GM23338 (cell line): Measurements from ENCODE around the gene RXFP1. TPM values are rescaled to one million over a fixed set of nuclear protein-coding genes. Genes with fewer than 3 reads are reported as not detected.

ENCODE experiments used
- ATAC-seq: fragments of 200-7000 bp; cut with Tn5 transposase; 3 replicates; pipeline ENCODE4 v1.9.1; 2020
- DNase-seq: peaks from one replicate; pipeline ENCODE4 v3.0.0-alpha.2; 2015; ENCODE audit warnings: low spot score
- H2AFZ ChIP-seq: fragments of 200-600 bp; sonication (generic); 2 replicates; pipeline ENCODE4 v1.8.0; 2016; ENCODE audit warnings: antibody characterized with exemption, mild to moderate bottlenecking, moderate library complexity
- H3F3A ChIP-seq: fragments of 200-600 bp; sonication (generic); replicated peaks from 2 replicates; pipeline ENCODE4 v1.8.0; 2017; ENCODE audit warnings: antibody characterized with exemption, mixed run types, low read depth
- H3K27ac ChIP-seq: fragments of 200-600 bp; sonication (generic); 2 replicates; pipeline ENCODE4 v1.6.1; 2016; ENCODE audit warnings: low read depth
- H3K27me3 ChIP-seq: fragments of 200-600 bp; sonication (generic); 2 replicates; pipeline ENCODE4 v1.8.0; 2016; ENCODE audit warnings: mild to moderate bottlenecking, mixed run types, moderate library complexity; ENCODE audit not compliant: insufficient read depth
- H3K36me3 ChIP-seq: fragments of 200-600 bp; sonication (generic); 2 replicates; pipeline ENCODE4 v1.8.0; 2016; ENCODE audit warnings: mild to moderate bottlenecking; ENCODE audit not compliant: insufficient read depth
- H3K4me1 ChIP-seq: fragments of 200-600 bp; sonication (generic); 2 replicates; pipeline ENCODE4 v1.8.0; 2016; ENCODE audit warnings: mild to moderate bottlenecking, moderate library complexity; ENCODE audit not compliant: insufficient read depth
- H3K4me2 ChIP-seq: fragments of 200-600 bp; sonication (generic); 2 replicates; pipeline ENCODE4 v1.7.1; 2017; ENCODE audit warnings: mixed run types
- H3K4me3 ChIP-seq: fragments of 200-600 bp; sonication (generic); 2 replicates; pipeline ENCODE4 v1.6.1; 2016; ENCODE audit warnings: mixed run types
- H3K79me2 ChIP-seq: fragments of 200-600 bp; sonication (generic); replicated peaks from 2 replicates; pipeline ENCODE4 v1.8.0; 2017; ENCODE audit warnings: mild to moderate bottlenecking; ENCODE audit not compliant: insufficient read depth
- H3K9me2 ChIP-seq: fragments of 200-600 bp; sonication (generic); 2 replicates; pipeline ENCODE4 v1.8.0; 2017; ENCODE audit not compliant: insufficient read depth
- H4K20me1 ChIP-seq: fragments of 200-600 bp; sonication (generic); replicated peaks from 2 replicates; pipeline ENCODE4 v1.8.0; 2017; ENCODE audit warnings: mild to moderate bottlenecking; ENCODE audit not compliant: insufficient read depth
- H3K27ac Mint-ChIP-seq: 2 replicates; pipeline ENCODE4 v1.8.0; 2020; ENCODE audit warnings: inconsistent platforms, mild to moderate bottlenecking, moderate library complexity, mixed read lengths
- H3K27me3 Mint-ChIP-seq: 3 replicates; pipeline ENCODE4 v1.8.0; 2022; ENCODE audit warnings: low read depth, mild to moderate bottlenecking, moderate library complexity, mixed read lengths, inconsistent platforms; ENCODE audit not compliant: insufficient read depth, poor library complexity
- H3K36me3 Mint-ChIP-seq: 3 replicates; pipeline ENCODE4 v1.8.0; 2021; ENCODE audit warnings: low read depth, mild to moderate bottlenecking, inconsistent platforms, moderate library complexity, mixed read lengths
- H3K4me1 Mint-ChIP-seq: 3 replicates; pipeline ENCODE4 v1.8.0; 2020; ENCODE audit warnings: mild to moderate bottlenecking, inconsistent platforms, mixed read lengths
- H3K4me3 Mint-ChIP-seq: 3 replicates; pipeline ENCODE4 v1.8.0; 2021; ENCODE audit warnings: moderate library complexity, mild to moderate bottlenecking, inconsistent platforms, mixed read lengths
- H3K9me3 Mint-ChIP-seq: 3 replicates; pipeline ENCODE4 v1.8.0; 2020; ENCODE audit warnings: moderate library complexity, mild to moderate bottlenecking, inconsistent platforms, mixed read lengths
- CREB1 ChIP-seq: fragments of 250-450 bp; sonication (Bioruptor Pico); IDR thresholded peaks from 2 replicates; pipeline ENCODE4 v1.5.0; 2020; ENCODE audit warnings: low read depth, mild to moderate bottlenecking, moderate library complexity
- CTCF ChIP-seq, 2 experiments: fragments of 200-600 bp in 1 of 2; sonication (generic) in 1 of 2; conservative IDR thresholded peaks; 2 replicates each; pipeline versions ENCODE4 v1.5.1 to v1.6.1; 2016 to 2017; ENCODE audit warnings: antibody characterized with exemption in 2 of 2, low read depth in 2 of 2, mild to moderate bottlenecking in 2 of 2, moderate library complexity in 1 of 2
- ETS1 ChIP-seq: IDR thresholded peaks from 2 replicates; pipeline ENCODE4 v1.6.1; 2016; ENCODE audit warnings: antibody characterized with exemption
- EZH2 ChIP-seq: fragments of 200-600 bp; sonication (generic); IDR thresholded peaks from one replicate; pipeline ENCODE4 v1.8.0; 2017; ENCODE audit warnings: antibody characterized with exemption, mild to moderate bottlenecking, low read depth; ENCODE audit not compliant: unreplicated experiment
- EZH2phosphoT487 ChIP-seq: fragments of 200-600 bp; sonication (generic); IDR thresholded peaks from one replicate; pipeline ENCODE4 v1.8.1; 2018; ENCODE audit warnings: antibody characterized with exemption; ENCODE audit not compliant: unreplicated experiment
- JUNB ChIP-seq: IDR thresholded peaks from one replicate; pipeline ENCODE4 v1.6.1; 2016; ENCODE audit warnings: antibody characterized with exemption; ENCODE audit not compliant: unreplicated experiment
- NANOG ChIP-seq: IDR thresholded peaks from 2 replicates; pipeline ENCODE4 v1.6.1; 2016; ENCODE audit warnings: antibody characterized with exemption, borderline replicate concordance
- POLR2AphosphoS5 ChIP-seq: IDR thresholded peaks from 2 replicates; pipeline ENCODE4 v1.6.1; 2016; ENCODE audit warnings: antibody characterized with exemption, low read depth
- REST ChIP-seq: IDR thresholded peaks from one replicate; pipeline ENCODE4 v1.6.1; 2018; ENCODE audit warnings: antibody characterized with exemption; ENCODE audit not compliant: unreplicated experiment
- STAT1 ChIP-seq: IDR thresholded peaks from one replicate; pipeline ENCODE4 v1.6.1; 2016; ENCODE audit warnings: antibody characterized with exemption; ENCODE audit not compliant: unreplicated experiment
- ZNF114 ChIP-seq: fragments of 250-450 bp; sonication (Bioruptor Pico); IDR thresholded peaks from 2 replicates; pipeline ENCODE4 v1.5.0; 2020; ENCODE audit warnings: mild to moderate bottlenecking, moderate library complexity
- ZNF331 ChIP-seq: fragments of 250-450 bp; sonication (Bioruptor Pico); IDR thresholded peaks from 2 replicates; pipeline ENCODE4 v1.5.0; 2020; ENCODE audit warnings: low read depth, mild to moderate bottlenecking, moderate library complexity
- ZNF462 ChIP-seq: fragments of 250-450 bp; sonication (Bioruptor Pico); IDR thresholded peaks from 2 replicates; pipeline ENCODE4 v1.5.0; 2020; ENCODE audit warnings: mild to moderate bottlenecking, moderate library complexity
- polyA plus RNA-seq: library from polyadenylated mRNA; unstranded; fragments of >200 nt; fragmentation: Nextera tagmentation; extraction: Ambion mirVana; gene quantifications from 2 replicates; pipeline ENCODE4 v1.2.1, GENCODE V29; 2016
- total RNA-seq: library from RNA; depleted of rRNA; stranded (reverse); fragments of >200 nt; shearing (Covaris generic); gene quantifications from 2 replicates; pipeline ENCODE4 v1.2.3, GENCODE V29; 2014

The RXFP1 gene
- total and polyA plus RNA-seq, 2 experiments from 2014 or later = 0.63 TPM; not detected in 1

GRCh38 chr4:158544141-158544540 is 22.5 kb downstream of the RXFP1 start:
- Histone ChIP-seq H4K20me1 (no peaks in the 10 kb centered on the region), H3F3A (no peaks in the 10 kb centered on the region), H3K27ac (no peak overlapping the region), H3K9me2 (no peaks in the 10 kb centered on the region), H3K27me3 (no peaks in the 10 kb centered on the region), H3K4me3 (no peak overlapping the region), H3K36me3 (no peaks in the 10 kb centered on the region), H3K4me1 (no peaks in the 10 kb centered on the region), H3K4me2 (no peak overlapping the region), H2AFZ (no peak overlapping the region), H3K79me2 (no peaks in the 10 kb centered on the region)
- no peak for TF ChIP-seq ZNF114 (CRISPR knock-in tag)
- no peak for TF ChIP-seq EZH2phosphoT487
- no peak for TF ChIP-seq CTCF (conservative IDR thresholded peaks at IDR 0.05; ENCODE audit: low read depth in 2 of 2)
- TF ChIP-seq ZNF331 (CRISPR knock-in tag) = no peak
- TF ChIP-seq REST = no peak
- TF ChIP-seq POLR2AphosphoS5 = no peak
- TF ChIP-seq NANOG = no peak
- TF ChIP-seq STAT1 = no peak
- no peak for TF ChIP-seq CREB1 (CRISPR knock-in tag)
- TF ChIP-seq ZNF462 (CRISPR knock-in tag) = no peak
- TF ChIP-seq ETS1 = no peak
- no peak for TF ChIP-seq EZH2
- no peak for TF ChIP-seq JUNB
- H3K27ac Mint-ChIP-seq = no peak overlapping the region
- H3K4me3 Mint-ChIP-seq = no peak overlapping the region
- H3K27me3 Mint-ChIP-seq = no peaks in the 10 kb centered on the region
- ATAC-seq = no peak
- peaks cover 8% of the 10 kb centered on the region; the same call in 2 of the 3 replicates for H3K36me3 Mint-ChIP-seq
- peaks cover 7% of the 10 kb centered on the region for H3K4me1 Mint-ChIP-seq
- DNase-seq = no peak
- peaks cover 10% of the 10 kb centered on the region; the same call in 2 of the 3 replicates for H3K9me3 Mint-ChIP-seq
